Measurements from ENCODE around the gene GOLIM4.

The GOLIM4 gene

GRCh38 chr3:168094877-168095610 is 680 bp downstream of the GOLIM4 start:
- peak; percentile 31 for ATAC-seq
- TF ChIP-seq ZFP3 (CRISPR knock-in tag; IDR thresholded peaks at IDR 0.05) (no peak), ZNF8 (CRISPR knock-in tag; IDR thresholded peaks at IDR 0.05) (no peak), TOX (CRISPR knock-in tag; IDR thresholded peaks at IDR 0.05; ENCODE audit: borderline replicate concordance) (no peak), ZNF70 (CRISPR knock-in tag; IDR thresholded peaks at IDR 0.05) (no peak), GLIS3 (CRISPR knock-in tag; IDR thresholded peaks at IDR 0.05) (no peak), ISL1 (CRISPR knock-in tag; IDR thresholded peaks at IDR 0.05) (no peak), PPARA (CRISPR knock-in tag; IDR thresholded peaks at IDR 0.05; ENCODE audit: borderline replicate concordance) (no peak), TCF4 (CRISPR knock-in tag; IDR thresholded peaks at IDR 0.05; ENCODE audit: borderline replicate concordance) (no peak)

GRCh38 chr3:168094580-168094876 is 1.2 kb downstream of the GOLIM4 start:
- TF ChIP-seq PATZ1 (CRISPR knock-in tag; IDR thresholded peaks at IDR 0.05; ENCODE audit: borderline replicate concordance) (no peak), CSDC2 (CRISPR knock-in tag; IDR thresholded peaks at IDR 0.05) (no peak)
- peak; percentile 50 for ATAC-seq

GRCh38 chr3:168093790-168094189 is 1.9 kb downstream of the GOLIM4 start:
- TF ChIP-seq BACH2 (CRISPR knock-in tag; IDR thresholded peaks at IDR 0.05; ENCODE audit: borderline replicate concordance) = no peak
- no peak for TF ChIP-seq GLIS3 (CRISPR knock-in tag; IDR thresholded peaks at IDR 0.05)
- TF ChIP-seq SNAI2 (CRISPR knock-in tag; IDR thresholded peaks at IDR 0.05) = no peak
- no peak for TF ChIP-seq OSR1 (CRISPR knock-in tag; IDR thresholded peaks at IDR 0.05)
- TF ChIP-seq CSRNP3 (CRISPR knock-in tag; IDR thresholded peaks at IDR 0.05) = no peak
- no peak for TF ChIP-seq POU6F1 (CRISPR knock-in tag; IDR thresholded peaks at IDR 0.05; ENCODE audit: borderline replicate concordance, low read depth)
- no peak for TF ChIP-seq TSHZ2 (CRISPR knock-in tag; IDR thresholded peaks at IDR 0.05)
- TF ChIP-seq ARNTL (CRISPR knock-in tag; IDR thresholded peaks at IDR 0.05; ENCODE audit: borderline replicate concordance, low read depth) = no peak
- TF ChIP-seq ISL1 (CRISPR knock-in tag; IDR thresholded peaks at IDR 0.05) = no peak
- no peak for TF ChIP-seq CREB5 (CRISPR knock-in tag; IDR thresholded peaks at IDR 0.05; ENCODE audit: low read depth)
- no peak for TF ChIP-seq ZC3H10 (CRISPR knock-in tag; IDR thresholded peaks at IDR 0.05)
- TF ChIP-seq ZFP3 (CRISPR knock-in tag; IDR thresholded peaks at IDR 0.05) = no peak
- no peak for TF ChIP-seq RARB (CRISPR knock-in tag; IDR thresholded peaks at IDR 0.05)
- TF ChIP-seq ZNF8 (CRISPR knock-in tag; IDR thresholded peaks at IDR 0.05) = no peak
- no peak for TF ChIP-seq PATZ1 (CRISPR knock-in tag; IDR thresholded peaks at IDR 0.05; ENCODE audit: borderline replicate concordance)
- no peak for TF ChIP-seq TCF4 (CRISPR knock-in tag; IDR thresholded peaks at IDR 0.05; ENCODE audit: borderline replicate concordance)
- no peak for TF ChIP-seq CSDC2 (CRISPR knock-in tag; IDR thresholded peaks at IDR 0.05)
- ATAC-seq = no peak

All from SK-N-SH treated with all-trans-retinoic acid at 6 μM for 48 hours (cell line).